HG02970 (cell line): ENCODE data around the gene MFN2.
"Not testable (repeated sequence)": the region's sequence is repeated elsewhere in the genome, so short reads cannot be mapped to it uniquely, and the experiment has no call there.

Experiments
- ATAC-seq: cut with Tn5 transposase; IDR thresholded peaks from one replicate; pipeline ENCODE4 v1.9.1; 2021; ENCODE audit warnings: mild to moderate bottlenecking, moderate library complexity, moderate number of reproducible peaks; ENCODE audit not compliant: unreplicated experiment, low FRiP score

MFN2 gene

GRCh38 chr1:11991969-11992676 lies 11.9 kb downstream of the MFN2 start:
- ATAC-seq = no peak

- no peak for ATAC-seq
These were observed 17.0 kb downstream of the MFN2 start for GRCh38 chr1:11997081-11997850.

- no peak for ATAC-seq
These were observed 18.4 kb downstream of the MFN2 start for GRCh38 chr1:11998636-11999035.

GRCh38 chr1:11999236-11999635 lies 19.0 kb downstream of the MFN2 start:
- no peak for ATAC-seq

- no peak for ATAC-seq
These were observed 21.1 kb downstream of the MFN2 start for GRCh38 chr1:12001249-12001917.

- no peak for ATAC-seq
These were observed 21.8 kb downstream of the MFN2 start for GRCh38 chr1:12001996-12002493.

- ATAC-seq = no peak
These were observed 23.5 kb downstream of the MFN2 start for GRCh38 chr1:12003762-12004161.

GRCh38 chr1:12005488-12006166 lies 25.4 kb downstream of the MFN2 start:
- no peak for ATAC-seq

- ATAC-seq = no peak
These were observed 26.1 kb downstream of the MFN2 start for GRCh38 chr1:12006167-12006921.

GRCh38 chr1:12007204-12007603 lies 27.0 kb downstream of the MFN2 start:
- ATAC-seq = no peak

GRCh38 chr1:12008355-12008754 lies 28.1 kb downstream of the MFN2 start:
- not testable (repeated sequence) for ATAC-seq

GRCh38 chr1:12009318-12009947 lies 29.2 kb downstream of the MFN2 start:
- ATAC-seq = no peak

GRCh38 chr1:12010746-12011570 lies 30.7 kb downstream of the MFN2 start:
- no peak for ATAC-seq

GRCh38 chr1:12011998-12012397 lies 31.8 kb downstream of the MFN2 start:
- ATAC-seq = no peak

GRCh38 chr1:12012560-12013316 lies 32.5 kb downstream of the MFN2 start:
- ATAC-seq = no peak

GRCh38 chr1:12014141-12014991 lies 34.1 kb downstream of the MFN2 start:
- ATAC-seq = no peak

- ATAC-seq = no peak
These were observed 34.8 kb downstream of the MFN2 start for GRCh38 chr1:12015001-12015491.
